Gastroesophageal sphincter (tissue), 3 donors: ENCODE measurements around the gene CHCHD1.

ENCODE experiments used
- EP300 ChIP-seq: sonication (generic); formaldehyde crosslinking; IDR thresholded peaks from one replicate; pipeline ENCODE4 v1.6.1; 2017; ENCODE audit warnings: antibody characterized with exemption, mild to moderate bottlenecking
- POLR2A ChIP-seq, 2 donors: fragments of 450-650 bp; IDR thresholded peaks; one replicate each; pipeline ENCODE4 v1.6.1; 2017; ENCODE audit warnings: antibody characterized with exemption in 2 of 2, mild to moderate bottlenecking in 2 of 2, moderate library complexity in 1 of 2
- POLR2AphosphoS5 ChIP-seq: sonication (generic); formaldehyde crosslinking; IDR thresholded peaks from one replicate; pipeline ENCODE4 v1.6.1; 2017; ENCODE audit warnings: antibody characterized with exemption
- TF ChIP-seq, protein P1 (sequence below), 4 experiments: fragments of 200-600 bp in 2 of 4; fragments of 450-650 bp in 2 of 4; sonication (generic) in 1 of 4; IDR thresholded peaks; one replicate each; pipeline ENCODE4 v1.5.1; 2017 to 2019; ENCODE audit warnings: antibody characterized with exemption in 4 of 4, mild to moderate bottlenecking in 2 of 4, moderate library complexity in 2 of 4

DNA sequence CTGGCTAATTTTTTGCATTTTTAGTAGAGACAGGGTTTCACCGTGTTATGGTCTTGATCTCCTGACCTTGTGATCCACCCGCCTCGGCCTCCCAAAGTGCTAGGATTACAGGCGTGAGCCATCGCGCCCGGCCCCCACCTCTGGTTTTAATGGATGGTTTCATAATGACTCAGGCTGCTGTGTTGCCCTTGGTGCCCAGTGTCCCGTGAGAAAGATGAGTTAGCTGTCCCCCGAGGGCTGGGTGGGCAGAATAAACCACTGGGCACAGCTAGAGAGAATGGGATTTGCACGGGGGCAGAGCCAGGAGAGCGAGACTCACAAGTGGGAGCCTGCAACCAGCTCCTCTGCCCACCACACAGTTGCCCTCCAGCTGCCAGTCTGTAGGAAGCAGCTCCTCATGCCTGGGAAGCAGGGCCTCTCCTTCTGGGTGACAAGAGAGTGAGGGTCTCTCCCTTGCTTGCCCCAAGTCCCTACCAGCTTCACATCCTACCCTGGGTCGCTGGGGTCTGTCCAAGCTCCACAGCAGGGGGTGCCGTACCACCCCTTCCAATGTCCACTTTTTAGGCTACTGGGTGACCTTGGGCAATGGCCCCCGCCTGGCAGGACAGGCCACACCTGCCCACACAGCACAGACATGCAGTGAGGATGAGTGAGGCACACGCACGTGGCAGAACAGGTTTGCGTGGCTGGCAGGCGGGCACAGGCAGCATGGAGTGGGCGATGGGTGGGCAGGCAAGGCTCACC is 45.7 kb downstream of the CHCHD1 start:
- TF ChIP-seq, protein P1, sequence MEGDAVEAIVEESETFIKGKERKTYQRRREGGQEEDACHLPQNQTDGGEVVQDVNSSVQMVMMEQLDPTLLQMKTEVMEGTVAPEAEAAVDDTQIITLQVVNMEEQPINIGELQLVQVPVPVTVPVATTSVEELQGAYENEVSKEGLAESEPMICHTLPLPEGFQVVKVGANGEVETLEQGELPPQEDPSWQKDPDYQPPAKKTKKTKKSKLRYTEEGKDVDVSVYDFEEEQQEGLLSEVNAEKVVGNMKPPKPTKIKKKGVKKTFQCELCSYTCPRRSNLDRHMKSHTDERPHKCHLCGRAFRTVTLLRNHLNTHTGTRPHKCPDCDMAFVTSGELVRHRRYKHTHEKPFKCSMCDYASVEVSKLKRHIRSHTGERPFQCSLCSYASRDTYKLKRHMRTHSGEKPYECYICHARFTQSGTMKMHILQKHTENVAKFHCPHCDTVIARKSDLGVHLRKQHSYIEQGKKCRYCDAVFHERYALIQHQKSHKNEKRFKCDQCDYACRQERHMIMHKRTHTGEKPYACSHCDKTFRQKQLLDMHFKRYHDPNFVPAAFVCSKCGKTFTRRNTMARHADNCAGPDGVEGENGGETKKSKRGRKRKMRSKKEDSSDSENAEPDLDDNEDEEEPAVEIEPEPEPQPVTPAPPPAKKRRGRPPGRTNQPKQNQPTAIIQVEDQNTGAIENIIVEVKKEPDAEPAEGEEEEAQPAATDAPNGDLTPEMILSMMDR (IDR thresholded peaks at IDR 0.05), result no peak
- TF ChIP-seq POLR2AphosphoS5 (no peak), POLR2A (IDR thresholded peaks at IDR 0.05) (no peak), EP300 (no peak)
